ENCODE measurements around the gene GRIA3.

The GRIA3 gene

GRCh38 chrX:123199338-123199737 is 15.3 kb downstream of the GRIA3 start:
- no peak for DNase-seq

- DNase-seq = no peak
Observed at GRCh38 chrX:123201720-123202119, 17.6 kb downstream of the GRIA3 start.

DNA sequence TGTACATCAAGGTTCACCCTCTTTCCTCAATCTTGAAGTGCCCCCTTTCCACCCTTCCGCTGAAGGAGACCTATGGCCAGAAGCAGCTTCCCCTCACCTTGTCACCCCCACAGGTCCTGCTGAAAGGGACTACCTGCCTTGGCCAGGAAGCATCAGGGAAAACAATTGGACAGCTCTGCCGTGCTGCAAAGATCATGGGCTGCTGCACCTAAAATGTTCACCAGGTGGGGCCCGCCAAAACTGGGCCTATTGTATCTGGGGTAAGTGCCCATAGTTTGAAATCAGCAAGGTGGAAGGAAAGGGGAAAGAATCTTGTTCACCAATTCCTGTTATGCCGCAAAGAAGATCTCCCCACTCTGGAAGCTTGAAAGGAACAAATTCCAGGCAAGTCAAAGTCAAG is 18.4 kb downstream of the GRIA3 start:
- DNase-seq = no peak

GRCh38 chrX:123203772-123204171 is 19.7 kb downstream of the GRIA3 start:
- DNase-seq = no peak

- DNase-seq = no peak
Observed at GRCh38 chrX:123206176-123206575, 22.1 kb downstream of the GRIA3 start.

DNA sequence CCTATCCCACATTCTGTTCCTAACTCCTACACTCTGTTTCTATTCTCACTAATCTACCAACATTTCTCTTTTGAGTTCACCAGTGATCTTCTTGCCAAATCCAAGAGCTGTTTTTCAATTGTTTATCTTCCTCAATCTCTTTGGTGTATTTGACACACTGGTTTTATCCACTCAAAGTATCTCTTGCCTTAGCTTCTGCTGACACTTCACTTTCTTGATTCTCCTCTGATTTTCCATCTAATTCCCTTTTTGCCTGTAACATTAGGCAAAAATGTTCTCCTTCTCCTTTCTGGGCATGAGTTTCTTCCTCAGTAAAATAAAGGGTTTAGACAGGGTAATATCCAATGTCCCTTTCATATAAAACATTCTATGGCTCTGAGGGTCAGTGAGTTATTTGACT is 26.2 kb downstream of the GRIA3 start:
- no peak for DNase-seq

DNA sequence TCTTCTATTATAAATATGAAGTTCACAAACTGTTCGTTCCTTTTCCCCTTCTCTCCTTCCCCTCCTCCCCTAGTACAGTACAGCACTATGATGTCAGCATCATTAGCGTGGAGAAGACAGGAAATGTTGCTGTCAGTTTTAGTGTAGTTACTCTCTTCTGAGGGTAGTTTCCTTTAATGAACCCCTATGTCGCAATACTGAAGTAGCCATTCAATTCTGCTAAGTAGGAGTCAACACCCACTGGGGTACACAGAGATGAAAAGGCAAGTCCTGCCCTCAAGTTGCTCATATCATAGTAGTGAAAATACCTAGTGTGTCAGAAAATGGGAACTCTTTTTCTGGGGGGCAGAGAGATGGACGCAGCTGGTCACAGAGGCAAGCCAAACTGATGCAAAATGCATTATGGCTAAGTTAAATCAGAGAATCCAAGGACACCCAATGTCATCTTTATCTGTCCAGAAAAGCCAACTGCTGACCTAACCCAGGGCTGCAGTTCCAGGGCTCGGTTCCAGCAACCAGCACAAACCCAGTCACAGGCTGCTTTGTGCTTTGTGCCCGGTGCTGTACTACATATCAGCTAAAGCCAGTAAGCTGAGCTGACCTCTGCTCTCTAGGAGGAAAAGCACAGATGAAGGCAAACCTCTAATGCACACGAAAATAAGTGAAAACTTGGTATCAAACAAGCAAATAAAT is 31.5 kb downstream of the GRIA3 start:
- DNase-seq = no peak

GRCh38 chrX:123217077-123217476 is 33.0 kb downstream of the GRIA3 start:
- DNase-seq = no peak

GRCh38 chrX:123217728-123218127 is 33.6 kb downstream of the GRIA3 start:
- no peak for DNase-seq

GRCh38 chrX:123219916-123220315 is 35.8 kb downstream of the GRIA3 start:
- no peak for DNase-seq

- no peak for DNase-seq
Observed at GRCh38 chrX:123222920-123223319, 38.8 kb downstream of the GRIA3 start.

DNA sequence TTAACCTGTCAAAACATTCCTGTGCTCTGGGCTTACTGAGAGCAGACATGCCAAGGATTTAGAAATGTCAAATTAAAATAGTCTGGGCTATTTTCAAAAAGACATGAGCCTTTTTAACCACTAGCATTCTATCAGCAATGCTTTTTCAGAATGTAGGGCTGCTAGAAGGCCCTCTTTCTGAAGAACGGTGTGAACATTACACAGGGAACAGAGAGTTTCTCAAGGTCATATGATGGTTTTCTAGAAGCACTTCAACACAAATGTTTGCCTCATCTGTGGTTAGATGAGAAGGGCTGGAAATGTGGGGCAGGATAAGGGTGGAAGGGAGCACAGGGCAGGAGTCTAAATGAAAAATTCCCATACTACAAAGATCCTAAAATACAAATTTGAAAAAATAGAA is 39.3 kb downstream of the GRIA3 start:
- no peak for DNase-seq

DNA sequence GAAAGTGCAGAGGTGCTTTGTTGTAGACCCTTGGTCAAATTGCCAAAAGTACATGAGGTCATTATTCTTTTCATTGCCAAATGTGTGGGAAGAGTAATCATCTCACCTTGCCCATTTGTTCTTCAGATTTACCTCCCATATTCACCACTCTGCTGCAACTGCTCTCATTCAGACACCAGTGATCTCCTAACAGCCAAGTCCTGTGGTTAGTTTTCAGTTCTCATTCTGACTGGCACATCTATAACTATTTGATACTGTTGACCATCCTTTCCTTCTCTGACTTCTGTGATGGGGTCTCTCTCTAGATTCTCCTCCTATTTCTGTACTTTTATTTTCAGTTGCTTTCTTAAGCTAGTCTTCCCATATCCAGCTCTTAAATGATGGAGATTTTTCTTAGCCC is 39.8 kb downstream of the GRIA3 start:
- DNase-seq = no peak

DNA sequence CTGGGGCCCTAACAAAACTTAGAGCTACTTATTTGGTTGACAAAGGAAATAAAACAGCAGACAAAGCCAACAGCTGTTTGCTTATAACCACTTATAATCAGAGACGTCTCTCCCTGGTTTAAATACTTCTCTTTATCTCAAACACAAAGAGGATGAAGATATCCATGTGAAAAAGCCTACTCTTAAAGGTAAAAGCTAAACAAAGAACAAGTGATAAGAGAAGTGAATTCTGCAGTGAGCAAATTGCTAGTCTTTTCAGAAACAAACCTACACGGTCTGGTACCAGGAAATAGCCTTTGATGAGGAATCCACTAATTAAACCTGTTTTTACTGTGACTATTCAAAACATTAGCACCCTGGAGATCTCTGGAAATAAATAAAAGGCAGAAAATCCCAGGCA is 46.7 kb downstream of the GRIA3 start:
- no peak for DNase-seq

- DNase-seq = no peak
Observed at GRCh38 chrX:123236859-123237258, 52.8 kb downstream of the GRIA3 start.

DNA sequence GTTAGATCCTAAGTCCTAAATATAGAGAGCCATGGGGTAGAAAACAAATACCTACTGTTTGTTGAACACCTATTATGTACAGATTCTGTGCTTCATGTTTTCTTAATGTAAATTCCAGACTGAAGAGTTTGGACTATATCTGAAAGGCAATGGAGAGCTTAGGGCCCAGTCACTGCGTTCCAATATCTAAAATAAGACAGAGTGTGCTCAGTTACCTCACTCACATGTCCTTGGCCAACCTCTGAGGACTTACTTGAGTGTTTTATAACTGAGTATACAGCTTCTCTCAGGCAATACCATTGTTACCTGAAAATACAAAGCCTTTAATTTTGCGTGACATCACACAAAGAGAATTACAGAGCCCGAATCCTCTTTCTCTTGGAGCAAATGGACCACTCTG is 53.2 kb downstream of the GRIA3 start:
- DNase-seq = no peak

DNA sequence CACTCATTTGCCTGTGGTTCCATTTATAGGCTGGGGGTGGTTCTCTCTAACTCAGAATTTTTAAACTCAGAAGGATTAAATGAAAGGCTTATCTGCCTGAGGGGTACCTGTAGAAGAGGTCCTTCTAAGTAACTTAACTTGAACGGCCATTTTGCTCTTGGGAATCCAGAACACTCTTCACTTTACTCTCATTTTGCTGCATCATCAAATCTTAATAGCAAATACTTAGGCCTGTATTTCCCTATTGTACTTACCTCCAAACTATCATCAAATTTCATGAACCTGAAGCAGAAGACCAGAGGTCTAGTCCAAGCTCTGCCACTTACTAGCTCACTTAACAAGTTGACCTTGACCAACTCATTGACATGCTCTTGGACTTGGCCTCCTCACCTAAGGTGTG is 70.4 kb downstream of the GRIA3 start:
- DNase-seq = no peak

- DNase-seq = no peak
Observed at GRCh38 chrX:123256378-123256777, 72.3 kb downstream of the GRIA3 start.

GRCh38 chrX:123260920-123261418 is 76.9 kb downstream of the GRIA3 start:
- DNase-seq = no peak

DNA sequence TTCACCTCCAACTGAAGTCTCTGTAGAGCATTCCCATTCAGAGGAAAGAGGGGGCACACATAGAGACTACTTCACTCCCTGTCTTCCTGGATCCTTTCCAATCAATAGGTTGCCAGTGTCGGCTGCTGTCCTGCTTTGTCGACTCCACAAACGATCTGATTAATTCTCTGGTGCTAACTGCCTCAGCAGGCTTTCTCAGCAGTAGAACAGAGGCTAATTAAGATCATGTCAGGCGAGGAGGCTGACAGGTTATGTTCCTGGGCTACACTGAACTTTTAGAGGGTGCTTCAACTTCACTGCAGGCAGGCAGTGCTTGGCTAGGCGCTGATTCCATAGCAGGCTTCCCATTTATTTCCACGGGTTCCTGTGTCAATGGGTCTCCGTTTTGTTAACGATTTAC is 79.2 kb downstream of the GRIA3 start:
- no peak for DNase-seq

GRCh38 chrX:123263747-123264146 is 79.7 kb downstream of the GRIA3 start:
- DNase-seq = no peak

DNA sequence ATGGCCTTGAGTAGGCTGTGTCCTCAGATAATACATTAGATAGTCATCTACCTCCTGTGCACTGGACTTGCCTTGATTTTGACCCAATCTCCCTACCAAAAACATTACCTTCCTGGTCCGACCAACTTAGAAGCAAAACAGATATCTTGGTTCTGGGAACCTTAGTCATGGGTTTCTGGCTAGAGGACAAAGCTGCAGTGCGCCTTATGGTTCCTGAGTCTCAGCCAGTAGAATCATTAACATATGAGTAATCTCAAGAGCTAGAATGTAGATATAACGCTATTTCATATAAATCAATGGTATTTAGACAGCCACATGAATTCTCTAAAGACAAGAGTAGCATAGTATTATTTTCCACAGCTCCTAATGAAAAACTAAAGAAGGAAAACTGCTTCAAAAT is 83.1 kb downstream of the GRIA3 start:
- DNase-seq = no peak

DNA sequence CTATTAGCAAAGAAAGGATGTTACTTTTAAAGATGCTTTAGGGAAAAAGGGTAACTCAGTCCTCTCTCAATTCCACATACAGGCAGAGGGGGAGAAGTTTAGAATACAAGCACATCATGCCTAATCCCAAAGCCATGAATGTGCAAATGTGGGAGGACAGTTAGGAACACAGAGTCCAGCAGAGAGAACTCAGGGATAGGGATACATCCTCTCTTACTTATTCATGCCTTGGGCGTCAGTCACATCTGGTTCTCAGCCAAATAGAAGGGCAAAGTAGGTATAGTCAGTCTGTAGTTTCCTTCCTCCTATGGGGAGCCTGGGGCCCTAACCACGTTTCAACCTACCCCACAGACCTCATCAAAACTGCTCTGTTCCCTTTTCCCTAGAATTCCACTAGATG is 87.8 kb downstream of the GRIA3 start:
- DNase-seq = no peak

GRCh38 chrX:123272630-123273029 is 88.6 kb downstream of the GRIA3 start:
- DNase-seq = no peak

DNA sequence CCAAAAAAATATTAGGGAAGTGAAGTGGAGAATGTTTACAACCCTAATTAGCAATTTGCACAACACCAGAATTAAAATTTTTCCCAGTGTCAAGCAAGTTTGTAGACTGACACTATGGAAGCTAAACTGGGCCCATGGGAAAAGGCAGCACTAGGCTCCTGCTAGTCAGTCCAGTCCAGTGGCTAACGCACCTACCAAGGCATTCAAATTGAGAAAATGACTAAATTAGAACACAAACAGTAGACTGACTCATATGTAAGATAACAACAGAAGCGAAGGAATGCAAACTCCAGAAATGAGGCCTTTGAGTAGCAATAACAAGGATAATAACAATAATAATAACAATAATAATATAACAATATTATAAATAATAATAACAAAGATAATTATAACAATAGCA is 90.7 kb downstream of the GRIA3 start:
- no peak for DNase-seq

Data from NCI-H526 (cell line).